GM23338 (cell line): ENCODE measurements around the gene PSPH. TPM values are rescaled to one million over a fixed set of nuclear protein-coding genes. Genes with fewer than 3 reads are reported as not detected.
A peak's percentile ranks its signal among the peaks of the same experiment; 100 is the strongest.

Experiments used
- ATAC-seq: fragments of 200-7000 bp; cut with Tn5 transposase; 3 replicates; pipeline ENCODE4 v1.9.1; 2020
- DNase-seq: peaks from one replicate; pipeline ENCODE4 v3.0.0-alpha.2; 2015; ENCODE audit warnings: low spot score
- H2AFZ ChIP-seq: fragments of 200-600 bp; sonication (generic); 2 replicates; pipeline ENCODE4 v1.8.0; 2016; ENCODE audit warnings: antibody characterized with exemption, mild to moderate bottlenecking, moderate library complexity
- H3F3A ChIP-seq: fragments of 200-600 bp; sonication (generic); replicated peaks from 2 replicates; pipeline ENCODE4 v1.8.0; 2017; ENCODE audit warnings: antibody characterized with exemption, mixed run types, low read depth
- H3K27ac ChIP-seq: fragments of 200-600 bp; sonication (generic); 2 replicates; pipeline ENCODE4 v1.6.1; 2016; ENCODE audit warnings: low read depth
- H3K27me3 ChIP-seq: fragments of 200-600 bp; sonication (generic); 2 replicates; pipeline ENCODE4 v1.8.0; 2016; ENCODE audit warnings: mild to moderate bottlenecking, mixed run types, moderate library complexity; ENCODE audit not compliant: insufficient read depth
- H3K36me3 ChIP-seq: fragments of 200-600 bp; sonication (generic); 2 replicates; pipeline ENCODE4 v1.8.0; 2016; ENCODE audit warnings: mild to moderate bottlenecking; ENCODE audit not compliant: insufficient read depth
- H3K4me1 ChIP-seq: fragments of 200-600 bp; sonication (generic); 2 replicates; pipeline ENCODE4 v1.8.0; 2016; ENCODE audit warnings: mild to moderate bottlenecking, moderate library complexity; ENCODE audit not compliant: insufficient read depth
- H3K4me2 ChIP-seq: fragments of 200-600 bp; sonication (generic); 2 replicates; pipeline ENCODE4 v1.7.1; 2017; ENCODE audit warnings: mixed run types
- H3K4me3 ChIP-seq: fragments of 200-600 bp; sonication (generic); 2 replicates; pipeline ENCODE4 v1.6.1; 2016; ENCODE audit warnings: mixed run types
- H3K79me2 ChIP-seq: fragments of 200-600 bp; sonication (generic); replicated peaks from 2 replicates; pipeline ENCODE4 v1.8.0; 2017; ENCODE audit warnings: mild to moderate bottlenecking; ENCODE audit not compliant: insufficient read depth
- H3K9me2 ChIP-seq: fragments of 200-600 bp; sonication (generic); 2 replicates; pipeline ENCODE4 v1.8.0; 2017; ENCODE audit not compliant: insufficient read depth
- H4K20me1 ChIP-seq: fragments of 200-600 bp; sonication (generic); replicated peaks from 2 replicates; pipeline ENCODE4 v1.8.0; 2017; ENCODE audit warnings: mild to moderate bottlenecking; ENCODE audit not compliant: insufficient read depth
- H3K27ac Mint-ChIP-seq: 2 replicates; pipeline ENCODE4 v1.8.0; 2020; ENCODE audit warnings: inconsistent platforms, mild to moderate bottlenecking, moderate library complexity, mixed read lengths
- H3K27me3 Mint-ChIP-seq: 3 replicates; pipeline ENCODE4 v1.8.0; 2022; ENCODE audit warnings: low read depth, mild to moderate bottlenecking, moderate library complexity, mixed read lengths, inconsistent platforms; ENCODE audit not compliant: insufficient read depth, poor library complexity
- H3K36me3 Mint-ChIP-seq: 3 replicates; pipeline ENCODE4 v1.8.0; 2021; ENCODE audit warnings: low read depth, mild to moderate bottlenecking, inconsistent platforms, moderate library complexity, mixed read lengths
- H3K4me1 Mint-ChIP-seq: 3 replicates; pipeline ENCODE4 v1.8.0; 2020; ENCODE audit warnings: mild to moderate bottlenecking, inconsistent platforms, mixed read lengths
- H3K4me3 Mint-ChIP-seq: 3 replicates; pipeline ENCODE4 v1.8.0; 2021; ENCODE audit warnings: moderate library complexity, mild to moderate bottlenecking, inconsistent platforms, mixed read lengths
- H3K9me3 Mint-ChIP-seq: 3 replicates; pipeline ENCODE4 v1.8.0; 2020; ENCODE audit warnings: moderate library complexity, mild to moderate bottlenecking, inconsistent platforms, mixed read lengths
- CREB1 ChIP-seq: fragments of 250-450 bp; sonication (Bioruptor Pico); IDR thresholded peaks from 2 replicates; pipeline ENCODE4 v1.5.0; 2020; ENCODE audit warnings: low read depth, mild to moderate bottlenecking, moderate library complexity
- EZH2 ChIP-seq: fragments of 200-600 bp; sonication (generic); IDR thresholded peaks from one replicate; pipeline ENCODE4 v1.8.0; 2017; ENCODE audit warnings: antibody characterized with exemption, mild to moderate bottlenecking, low read depth; ENCODE audit not compliant: unreplicated experiment
- EZH2phosphoT487 ChIP-seq: fragments of 200-600 bp; sonication (generic); IDR thresholded peaks from one replicate; pipeline ENCODE4 v1.8.1; 2018; ENCODE audit warnings: antibody characterized with exemption; ENCODE audit not compliant: unreplicated experiment
- JUNB ChIP-seq: IDR thresholded peaks from one replicate; pipeline ENCODE4 v1.6.1; 2016; ENCODE audit warnings: antibody characterized with exemption; ENCODE audit not compliant: unreplicated experiment
- NANOG ChIP-seq: IDR thresholded peaks from 2 replicates; pipeline ENCODE4 v1.6.1; 2016; ENCODE audit warnings: antibody characterized with exemption, borderline replicate concordance
- POLR2AphosphoS5 ChIP-seq: IDR thresholded peaks from 2 replicates; pipeline ENCODE4 v1.6.1; 2016; ENCODE audit warnings: antibody characterized with exemption, low read depth
- STAT1 ChIP-seq: IDR thresholded peaks from one replicate; pipeline ENCODE4 v1.6.1; 2016; ENCODE audit warnings: antibody characterized with exemption; ENCODE audit not compliant: unreplicated experiment
- ZNF114 ChIP-seq: fragments of 250-450 bp; sonication (Bioruptor Pico); IDR thresholded peaks from 2 replicates; pipeline ENCODE4 v1.5.0; 2020; ENCODE audit warnings: mild to moderate bottlenecking, moderate library complexity
- ZNF331 ChIP-seq: fragments of 250-450 bp; sonication (Bioruptor Pico); IDR thresholded peaks from 2 replicates; pipeline ENCODE4 v1.5.0; 2020; ENCODE audit warnings: low read depth, mild to moderate bottlenecking, moderate library complexity
- polyA plus RNA-seq: library from polyadenylated mRNA; unstranded; fragments of >200 nt; fragmentation: Nextera tagmentation; extraction: Ambion mirVana; gene quantifications from 2 replicates; pipeline ENCODE4 v1.2.1, GENCODE V29; 2016
- total RNA-seq: library from RNA; depleted of rRNA; stranded (reverse); fragments of >200 nt; shearing (Covaris generic); gene quantifications from 2 replicates; pipeline ENCODE4 v1.2.3, GENCODE V29; 2014
- TF ChIP-seq, protein P1 (sequence below): IDR thresholded peaks from 2 replicates; pipeline ENCODE4 v1.6.1; 2016; ENCODE audit warnings: antibody characterized with exemption
- TF ChIP-seq, protein P2 (sequence below), 2 experiments: fragments of 200-600 bp in 1 of 2; sonication (generic) in 1 of 2; conservative IDR thresholded peaks; 2 replicates each; pipeline versions ENCODE4 v1.5.1 to v1.6.1; 2016 to 2017; ENCODE audit warnings: antibody characterized with exemption in 2 of 2, low read depth in 2 of 2, mild to moderate bottlenecking in 2 of 2, moderate library complexity in 1 of 2
- TF ChIP-seq, protein P3 (sequence below): IDR thresholded peaks from one replicate; pipeline ENCODE4 v1.6.1; 2018; ENCODE audit warnings: antibody characterized with exemption; ENCODE audit not compliant: unreplicated experiment
- TF ChIP-seq, protein P4 (sequence below): fragments of 250-450 bp; sonication (Bioruptor Pico); IDR thresholded peaks from 2 replicates; pipeline ENCODE4 v1.5.0; 2020; ENCODE audit warnings: mild to moderate bottlenecking, moderate library complexity

Gene PSPH
- total and polyA plus RNA-seq, 2 experiments from 2014 or later = 38.3 to 149 TPM

DNA sequence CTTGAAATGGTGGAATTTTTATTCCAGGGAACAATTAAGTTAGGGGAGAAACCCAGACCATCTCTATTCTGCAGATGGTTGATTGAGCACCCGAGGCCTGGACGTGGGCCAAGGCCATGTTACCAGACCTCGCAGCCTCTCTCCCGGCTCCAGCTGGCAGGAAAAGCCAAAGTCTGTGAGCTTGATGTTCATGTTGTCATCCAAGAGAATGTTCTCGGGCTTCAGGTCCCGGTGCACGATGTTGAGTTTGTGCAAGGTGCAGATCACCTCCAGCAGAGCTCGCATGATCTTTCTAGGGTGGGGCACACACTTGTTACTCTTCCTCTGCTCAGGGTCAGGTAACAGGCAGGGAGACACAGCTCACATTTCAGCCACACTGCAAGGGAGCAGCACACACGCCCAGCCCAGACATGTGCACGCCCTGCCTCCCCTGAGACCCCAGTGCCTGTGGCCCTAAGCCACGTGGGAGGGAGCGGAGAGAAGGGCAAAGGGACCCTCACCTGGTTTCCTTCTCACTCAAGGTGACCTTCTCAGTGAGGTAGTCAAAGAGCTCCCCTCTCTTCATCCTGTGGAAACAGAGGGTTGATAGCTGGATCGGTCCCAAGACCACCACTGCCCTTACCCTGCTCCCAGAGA is 32.0 kb upstream of the PSPH start:
- Histone ChIP-seq H3K4me2 (no peak overlapping the region), H3K79me2 (no peaks in the 10 kb centered on the region), H3K4me3 (no peak overlapping the region), H3F3A (no peaks in the 10 kb centered on the region), H4K20me1 (no peaks in the 10 kb centered on the region), H2AFZ (no peak overlapping the region), H3K36me3 (no peaks in the 10 kb centered on the region; the same call in 1 of the 2 replicates), H3K4me1 (no peaks in the 10 kb centered on the region), H3K9me2 (no peaks in the 10 kb centered on the region), H3K27me3 (no peaks in the 10 kb centered on the region), H3K27ac (no peak overlapping the region)
- Mint-ChIP-seq H3K36me3 (peaks cover 17% of the 10 kb centered on the region), H3K4me3 (no peak overlapping the region), H3K9me3 (peaks cover 3% of the 10 kb centered on the region; the same call in 1 of the 3 replicates), H3K27me3 (peaks cover 12% of the 10 kb centered on the region), H3K27ac (peak overlapping the region; percentile 47; the same call in 1 of the 2 replicates), H3K4me1 (no peaks in the 10 kb centered on the region)
- no peak for ATAC-seq
- DNase-seq = no peak
- TF ChIP-seq, protein P1, sequence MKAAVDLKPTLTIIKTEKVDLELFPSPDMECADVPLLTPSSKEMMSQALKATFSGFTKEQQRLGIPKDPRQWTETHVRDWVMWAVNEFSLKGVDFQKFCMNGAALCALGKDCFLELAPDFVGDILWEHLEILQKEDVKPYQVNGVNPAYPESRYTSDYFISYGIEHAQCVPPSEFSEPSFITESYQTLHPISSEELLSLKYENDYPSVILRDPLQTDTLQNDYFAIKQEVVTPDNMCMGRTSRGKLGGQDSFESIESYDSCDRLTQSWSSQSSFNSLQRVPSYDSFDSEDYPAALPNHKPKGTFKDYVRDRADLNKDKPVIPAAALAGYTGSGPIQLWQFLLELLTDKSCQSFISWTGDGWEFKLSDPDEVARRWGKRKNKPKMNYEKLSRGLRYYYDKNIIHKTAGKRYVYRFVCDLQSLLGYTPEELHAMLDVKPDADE = no peak
- TF ChIP-seq ZNF331 (CRISPR knock-in tag) (no peak), EZH2 (no peak), POLR2AphosphoS5 (no peak), NANOG (no peak), ZNF114 (CRISPR knock-in tag) (no peak), JUNB (no peak), STAT1 (no peak), CREB1 (CRISPR knock-in tag) (no peak), EZH2phosphoT487 (no peak)
- TF ChIP-seq, protein P2, sequence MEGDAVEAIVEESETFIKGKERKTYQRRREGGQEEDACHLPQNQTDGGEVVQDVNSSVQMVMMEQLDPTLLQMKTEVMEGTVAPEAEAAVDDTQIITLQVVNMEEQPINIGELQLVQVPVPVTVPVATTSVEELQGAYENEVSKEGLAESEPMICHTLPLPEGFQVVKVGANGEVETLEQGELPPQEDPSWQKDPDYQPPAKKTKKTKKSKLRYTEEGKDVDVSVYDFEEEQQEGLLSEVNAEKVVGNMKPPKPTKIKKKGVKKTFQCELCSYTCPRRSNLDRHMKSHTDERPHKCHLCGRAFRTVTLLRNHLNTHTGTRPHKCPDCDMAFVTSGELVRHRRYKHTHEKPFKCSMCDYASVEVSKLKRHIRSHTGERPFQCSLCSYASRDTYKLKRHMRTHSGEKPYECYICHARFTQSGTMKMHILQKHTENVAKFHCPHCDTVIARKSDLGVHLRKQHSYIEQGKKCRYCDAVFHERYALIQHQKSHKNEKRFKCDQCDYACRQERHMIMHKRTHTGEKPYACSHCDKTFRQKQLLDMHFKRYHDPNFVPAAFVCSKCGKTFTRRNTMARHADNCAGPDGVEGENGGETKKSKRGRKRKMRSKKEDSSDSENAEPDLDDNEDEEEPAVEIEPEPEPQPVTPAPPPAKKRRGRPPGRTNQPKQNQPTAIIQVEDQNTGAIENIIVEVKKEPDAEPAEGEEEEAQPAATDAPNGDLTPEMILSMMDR (conservative IDR thresholded peaks at IDR 0.05; ENCODE audit: low read depth in 2 of 2) = no peak
- TF ChIP-seq, protein P3, sequence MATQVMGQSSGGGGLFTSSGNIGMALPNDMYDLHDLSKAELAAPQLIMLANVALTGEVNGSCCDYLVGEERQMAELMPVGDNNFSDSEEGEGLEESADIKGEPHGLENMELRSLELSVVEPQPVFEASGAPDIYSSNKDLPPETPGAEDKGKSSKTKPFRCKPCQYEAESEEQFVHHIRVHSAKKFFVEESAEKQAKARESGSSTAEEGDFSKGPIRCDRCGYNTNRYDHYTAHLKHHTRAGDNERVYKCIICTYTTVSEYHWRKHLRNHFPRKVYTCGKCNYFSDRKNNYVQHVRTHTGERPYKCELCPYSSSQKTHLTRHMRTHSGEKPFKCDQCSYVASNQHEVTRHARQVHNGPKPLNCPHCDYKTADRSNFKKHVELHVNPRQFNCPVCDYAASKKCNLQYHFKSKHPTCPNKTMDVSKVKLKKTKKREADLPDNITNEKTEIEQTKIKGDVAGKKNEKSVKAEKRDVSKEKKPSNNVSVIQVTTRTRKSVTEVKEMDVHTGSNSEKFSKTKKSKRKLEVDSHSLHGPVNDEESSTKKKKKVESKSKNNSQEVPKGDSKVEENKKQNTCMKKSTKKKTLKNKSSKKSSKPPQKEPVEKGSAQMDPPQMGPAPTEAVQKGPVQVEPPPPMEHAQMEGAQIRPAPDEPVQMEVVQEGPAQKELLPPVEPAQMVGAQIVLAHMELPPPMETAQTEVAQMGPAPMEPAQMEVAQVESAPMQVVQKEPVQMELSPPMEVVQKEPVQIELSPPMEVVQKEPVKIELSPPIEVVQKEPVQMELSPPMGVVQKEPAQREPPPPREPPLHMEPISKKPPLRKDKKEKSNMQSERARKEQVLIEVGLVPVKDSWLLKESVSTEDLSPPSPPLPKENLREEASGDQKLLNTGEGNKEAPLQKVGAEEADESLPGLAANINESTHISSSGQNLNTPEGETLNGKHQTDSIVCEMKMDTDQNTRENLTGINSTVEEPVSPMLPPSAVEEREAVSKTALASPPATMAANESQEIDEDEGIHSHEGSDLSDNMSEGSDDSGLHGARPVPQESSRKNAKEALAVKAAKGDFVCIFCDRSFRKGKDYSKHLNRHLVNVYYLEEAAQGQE = no peak
- TF ChIP-seq, protein P4, sequence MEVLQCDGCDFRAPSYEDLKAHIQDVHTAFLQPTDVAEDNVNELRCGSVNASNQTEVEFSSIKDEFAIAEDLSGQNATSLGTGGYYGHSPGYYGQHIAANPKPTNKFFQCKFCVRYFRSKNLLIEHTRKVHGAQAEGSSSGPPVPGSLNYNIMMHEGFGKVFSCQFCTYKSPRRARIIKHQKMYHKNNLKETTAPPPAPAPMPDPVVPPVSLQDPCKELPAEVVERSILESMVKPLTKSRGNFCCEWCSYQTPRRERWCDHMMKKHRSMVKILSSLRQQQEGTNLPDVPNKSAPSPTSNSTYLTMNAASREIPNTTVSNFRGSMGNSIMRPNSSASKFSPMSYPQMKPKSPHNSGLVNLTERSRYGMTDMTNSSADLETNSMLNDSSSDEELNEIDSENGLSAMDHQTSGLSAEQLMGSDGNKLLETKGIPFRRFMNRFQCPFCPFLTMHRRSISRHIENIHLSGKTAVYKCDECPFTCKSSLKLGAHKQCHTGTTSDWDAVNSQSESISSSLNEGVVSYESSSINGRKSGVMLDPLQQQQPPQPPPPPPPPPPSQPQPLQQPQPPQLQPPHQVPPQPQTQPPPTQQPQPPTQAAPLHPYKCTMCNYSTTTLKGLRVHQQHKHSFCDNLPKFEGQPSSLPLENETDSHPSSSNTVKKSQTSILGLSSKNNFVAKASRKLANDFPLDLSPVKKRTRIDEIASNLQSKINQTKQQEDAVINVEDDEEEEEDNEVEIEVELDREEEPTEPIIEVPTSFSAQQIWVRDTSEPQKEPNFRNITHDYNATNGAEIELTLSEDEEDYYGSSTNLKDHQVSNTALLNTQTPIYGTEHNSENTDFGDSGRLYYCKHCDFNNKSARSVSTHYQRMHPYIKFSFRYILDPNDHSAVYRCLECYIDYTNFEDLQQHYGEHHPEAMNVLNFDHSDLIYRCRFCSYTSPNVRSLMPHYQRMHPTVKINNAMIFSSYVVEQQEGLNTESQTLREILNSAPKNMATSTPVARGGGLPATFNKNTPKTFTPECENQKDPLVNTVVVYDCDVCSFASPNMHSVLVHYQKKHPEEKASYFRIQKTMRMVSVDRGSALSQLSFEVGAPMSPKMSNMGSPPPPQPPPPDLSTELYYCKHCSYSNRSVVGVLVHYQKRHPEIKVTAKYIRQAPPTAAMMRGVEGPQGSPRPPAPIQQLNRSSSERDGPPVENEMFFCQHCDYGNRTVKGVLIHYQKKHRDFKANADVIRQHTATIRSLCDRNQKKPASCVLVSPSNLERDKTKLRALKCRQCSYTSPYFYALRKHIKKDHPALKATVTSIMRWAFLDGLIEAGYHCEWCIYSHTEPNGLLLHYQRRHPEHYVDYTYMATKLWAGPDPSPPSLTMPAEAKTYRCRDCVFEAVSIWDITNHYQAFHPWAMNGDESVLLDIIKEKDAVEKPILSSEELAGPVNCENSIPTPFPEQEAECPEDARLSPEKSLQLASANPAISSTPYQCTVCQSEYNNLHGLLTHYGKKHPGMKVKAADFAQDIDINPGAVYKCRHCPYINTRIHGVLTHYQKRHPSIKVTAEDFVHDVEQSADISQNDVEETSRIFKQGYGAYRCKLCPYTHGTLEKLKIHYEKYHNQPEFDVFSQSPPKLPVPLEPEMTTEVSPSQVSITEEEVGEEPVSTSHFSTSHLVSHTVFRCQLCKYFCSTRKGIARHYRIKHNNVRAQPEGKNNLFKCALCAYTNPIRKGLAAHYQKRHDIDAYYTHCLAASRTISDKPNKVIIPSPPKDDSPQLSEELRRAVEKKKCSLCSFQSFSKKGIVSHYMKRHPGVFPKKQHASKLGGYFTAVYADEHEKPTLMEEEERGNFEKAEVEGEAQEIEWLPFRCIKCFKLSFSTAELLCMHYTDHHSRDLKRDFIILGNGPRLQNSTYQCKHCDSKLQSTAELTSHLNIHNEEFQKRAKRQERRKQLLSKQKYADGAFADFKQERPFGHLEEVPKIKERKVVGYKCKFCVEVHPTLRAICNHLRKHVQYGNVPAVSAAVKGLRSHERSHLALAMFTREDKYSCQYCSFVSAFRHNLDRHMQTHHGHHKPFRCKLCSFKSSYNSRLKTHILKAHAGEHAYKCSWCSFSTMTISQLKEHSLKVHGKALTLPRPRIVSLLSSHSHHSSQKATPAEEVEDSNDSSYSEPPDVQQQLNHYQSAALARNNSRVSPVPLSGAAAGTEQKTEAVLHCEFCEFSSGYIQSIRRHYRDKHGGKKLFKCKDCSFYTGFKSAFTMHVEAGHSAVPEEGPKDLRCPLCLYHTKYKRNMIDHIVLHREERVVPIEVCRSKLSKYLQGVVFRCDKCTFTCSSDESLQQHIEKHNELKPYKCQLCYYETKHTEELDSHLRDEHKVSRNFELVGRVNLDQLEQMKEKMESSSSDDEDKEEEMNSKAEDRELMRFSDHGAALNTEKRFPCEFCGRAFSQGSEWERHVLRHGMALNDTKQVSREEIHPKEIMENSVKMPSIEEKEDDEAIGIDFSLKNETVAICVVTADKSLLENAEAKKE = no peak
